ENCODE measurements around the gene GTF3C1. TPM values are rescaled to one million over a fixed set of nuclear protein-coding genes. Genes with fewer than 3 reads are reported as not detected.

Gene GTF3C1
- total RNA-seq, 2 experiments from 2014 or later: 43.6 to 44.5 TPM

DNA sequence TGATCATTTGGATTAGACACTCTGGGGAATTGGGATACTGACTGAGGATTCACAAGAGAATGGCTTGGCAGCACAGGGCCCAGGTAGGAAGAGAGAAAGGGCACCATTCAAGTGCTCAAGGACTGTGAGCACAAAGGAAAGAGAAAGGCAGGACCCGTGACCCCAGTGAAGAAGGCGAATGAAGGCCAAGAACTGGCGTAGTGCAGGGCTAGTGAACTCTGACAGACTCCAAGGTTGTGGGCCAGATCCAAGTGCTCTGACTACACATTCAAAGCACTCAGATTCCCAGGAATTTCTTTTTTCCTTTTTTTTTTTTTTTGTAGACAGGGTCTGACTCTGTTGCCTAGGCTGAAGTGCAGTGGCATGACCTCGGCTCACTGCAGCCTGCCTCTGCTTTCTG, 5.0 kb downstream of the GTF3C1 start:
- Mint-ChIP-seq H3K4me1 (ENCODE audit: low read depth) (peaks cover 45% of the 10 kb centered on the region), H3K4me3 (no peak overlapping the region), H3K9me3 (no peaks in the 10 kb centered on the region), H3K27me3 (no peaks in the 10 kb centered on the region), H3K36me3 (ENCODE audit: low read depth) (peaks cover 80% of the 10 kb centered on the region), H3K27ac (no peak overlapping the region)
- no peaks in the 10 kb centered on the region for H3K27me3 ChIP-seq (ENCODE audit: control insufficient read depth in 1 of 2, insufficient read depth in 2 of 2, low read length in 2 of 2)
- H3K4me3 ChIP-seq (ENCODE audit: low read length): no peak overlapping the region
- H3K27ac ChIP-seq (ENCODE audit: low read depth in 1 of 2, low read length in 2 of 2): no peak overlapping the region
- ATAC-seq (ENCODE audit: poor library complexity) (no peak), DNase-seq (no peak)
- POLR2A ChIA-PET: no interaction called here
- H3K36me3 ChIP-seq (ENCODE audit: insufficient read depth, low read length): peaks cover 56% of the 10 kb centered on the region
- TF ChIP-seq, protein P1, sequence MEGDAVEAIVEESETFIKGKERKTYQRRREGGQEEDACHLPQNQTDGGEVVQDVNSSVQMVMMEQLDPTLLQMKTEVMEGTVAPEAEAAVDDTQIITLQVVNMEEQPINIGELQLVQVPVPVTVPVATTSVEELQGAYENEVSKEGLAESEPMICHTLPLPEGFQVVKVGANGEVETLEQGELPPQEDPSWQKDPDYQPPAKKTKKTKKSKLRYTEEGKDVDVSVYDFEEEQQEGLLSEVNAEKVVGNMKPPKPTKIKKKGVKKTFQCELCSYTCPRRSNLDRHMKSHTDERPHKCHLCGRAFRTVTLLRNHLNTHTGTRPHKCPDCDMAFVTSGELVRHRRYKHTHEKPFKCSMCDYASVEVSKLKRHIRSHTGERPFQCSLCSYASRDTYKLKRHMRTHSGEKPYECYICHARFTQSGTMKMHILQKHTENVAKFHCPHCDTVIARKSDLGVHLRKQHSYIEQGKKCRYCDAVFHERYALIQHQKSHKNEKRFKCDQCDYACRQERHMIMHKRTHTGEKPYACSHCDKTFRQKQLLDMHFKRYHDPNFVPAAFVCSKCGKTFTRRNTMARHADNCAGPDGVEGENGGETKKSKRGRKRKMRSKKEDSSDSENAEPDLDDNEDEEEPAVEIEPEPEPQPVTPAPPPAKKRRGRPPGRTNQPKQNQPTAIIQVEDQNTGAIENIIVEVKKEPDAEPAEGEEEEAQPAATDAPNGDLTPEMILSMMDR (IDR thresholded peaks at IDR 0.05): no peak
- peaks cover 22% of the 10 kb centered on the region for H3K4me1 ChIP-seq (ENCODE audit: insufficient read depth, low read length)
- CTCF ChIA-PET: no interaction called here
- intact Hi-C loops (cut with DNase I, micrococcal nuclease): no loop called here
- H3K9me3 ChIP-seq (ENCODE audit: control insufficient read depth in 1 of 2, insufficient read depth in 1 of 2, low read length in 2 of 2): no peaks in the 10 kb centered on the region

DNA sequence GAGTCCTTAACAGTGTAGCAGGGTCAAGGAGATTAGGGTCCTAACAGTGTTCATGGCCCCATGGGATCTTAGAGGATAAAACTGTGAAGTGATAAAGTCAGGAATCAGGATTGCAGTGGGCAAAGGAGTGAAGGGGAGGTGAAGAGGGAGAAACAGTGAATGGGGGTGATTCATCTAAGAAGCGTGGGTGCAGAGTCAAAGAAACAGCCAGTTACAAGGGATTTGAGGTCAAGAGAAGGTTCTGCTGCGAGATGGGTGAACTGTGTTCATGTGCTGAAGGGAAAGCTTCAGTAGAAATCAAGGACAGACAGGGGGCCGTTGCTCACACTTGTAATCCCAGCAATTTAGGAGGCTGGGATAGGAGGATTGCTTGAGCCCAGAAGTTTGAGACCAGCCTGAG, 5.9 kb downstream of the GTF3C1 start:
- intact Hi-C loops (cut with DNase I, micrococcal nuclease): no loop called here
- Mint-ChIP-seq H3K4me1 (ENCODE audit: low read depth) (peaks cover 41% of the 10 kb centered on the region), H3K9me3 (no peaks in the 10 kb centered on the region), H3K27ac (no peak overlapping the region), H3K4me3 (no peak overlapping the region), H3K27me3 (no peaks in the 10 kb centered on the region), H3K36me3 (ENCODE audit: low read depth) (peaks cover 83% of the 10 kb centered on the region)
- DNase-seq: no peak
- Histone ChIP-seq H3K27me3 (ENCODE audit: control insufficient read depth in 1 of 2, insufficient read depth in 2 of 2, low read length in 2 of 2) (no peaks in the 10 kb centered on the region), H3K4me1 (ENCODE audit: insufficient read depth, low read length) (peaks cover 16% of the 10 kb centered on the region), H3K4me3 (ENCODE audit: low read length) (no peak overlapping the region), H3K36me3 (ENCODE audit: insufficient read depth, low read length) (peaks cover 63% of the 10 kb centered on the region), H3K9me3 (ENCODE audit: control insufficient read depth in 1 of 2, insufficient read depth in 1 of 2, low read length in 2 of 2) (no peaks in the 10 kb centered on the region), H3K27ac (ENCODE audit: low read depth in 1 of 2, low read length in 2 of 2) (no peak overlapping the region)
- no peak for ATAC-seq (ENCODE audit: poor library complexity)
- TF ChIP-seq, protein P1 (IDR thresholded peaks at IDR 0.05): no peak
- CTCF ChIA-PET: no interaction called here
- POLR2A ChIA-PET: no interaction called here

DNA sequence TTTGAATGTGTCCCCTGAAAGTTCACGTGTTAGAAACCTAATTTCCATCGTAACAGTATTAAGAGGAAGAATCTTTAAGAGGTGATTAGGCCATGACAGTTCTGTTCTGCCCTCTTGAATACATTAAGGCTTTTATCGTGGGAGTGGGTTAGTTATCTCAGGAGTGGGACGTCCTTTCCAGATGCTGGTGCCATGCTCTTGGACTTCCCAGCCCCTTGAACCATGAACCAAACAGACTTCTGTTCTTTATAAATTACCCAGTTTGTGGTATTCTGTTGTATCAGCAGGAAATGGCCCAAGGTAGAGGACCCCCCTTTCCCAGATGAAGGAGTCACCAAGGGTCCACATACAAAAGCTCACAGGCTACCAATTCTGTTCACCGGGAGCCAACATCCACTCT, 10.1 kb downstream of the GTF3C1 start:
- peaks cover 15% of the 10 kb centered on the region for H3K4me1 Mint-ChIP-seq (ENCODE audit: low read depth)
- ChIA-PET POLR2A (no interaction called here), CTCF (no interaction called here)
- Histone ChIP-seq H3K27me3 (ENCODE audit: control insufficient read depth in 1 of 2, insufficient read depth in 2 of 2, low read length in 2 of 2) (no peaks in the 10 kb centered on the region), H3K36me3 (ENCODE audit: insufficient read depth, low read length) (peaks cover 79% of the 10 kb centered on the region), H3K9me3 (ENCODE audit: control insufficient read depth in 1 of 2, insufficient read depth in 1 of 2, low read length in 2 of 2) (no peaks in the 10 kb centered on the region), H3K4me3 (ENCODE audit: low read length) (no peak overlapping the region), H3K27ac (ENCODE audit: low read depth in 1 of 2, low read length in 2 of 2) (no peak overlapping the region), H3K4me1 (ENCODE audit: insufficient read depth, low read length) (no peaks in the 10 kb centered on the region)
- no peaks in the 10 kb centered on the region for H3K27me3 Mint-ChIP-seq
- DNase-seq: no peak
- H3K27ac Mint-ChIP-seq: no peak overlapping the region
- H3K36me3 Mint-ChIP-seq (ENCODE audit: low read depth): peaks cover 92% of the 10 kb centered on the region
- TF ChIP-seq, protein P1 (IDR thresholded peaks at IDR 0.05): no peak
- no peaks in the 10 kb centered on the region for H3K9me3 Mint-ChIP-seq
- no peak overlapping the region for H3K4me3 Mint-ChIP-seq
- no peak for ATAC-seq (ENCODE audit: poor library complexity)
- intact Hi-C loops (cut with DNase I, micrococcal nuclease): no loop called here
